NCI-H2171 treated with DMSO at 0.1 percent for 48 hours (cell line): ENCODE measurements around the gene ABO.
"Not testable (repeated sequence)": the region's sequence is repeated elsewhere in the genome, so short reads cannot be mapped to it uniquely, and the experiment has no call there.

Experiments used
- DNase-seq: peaks from one replicate; lab custom pipeline; 2025; lab: John Stamatoyannopoulos, UW

Gene ABO

DNA sequence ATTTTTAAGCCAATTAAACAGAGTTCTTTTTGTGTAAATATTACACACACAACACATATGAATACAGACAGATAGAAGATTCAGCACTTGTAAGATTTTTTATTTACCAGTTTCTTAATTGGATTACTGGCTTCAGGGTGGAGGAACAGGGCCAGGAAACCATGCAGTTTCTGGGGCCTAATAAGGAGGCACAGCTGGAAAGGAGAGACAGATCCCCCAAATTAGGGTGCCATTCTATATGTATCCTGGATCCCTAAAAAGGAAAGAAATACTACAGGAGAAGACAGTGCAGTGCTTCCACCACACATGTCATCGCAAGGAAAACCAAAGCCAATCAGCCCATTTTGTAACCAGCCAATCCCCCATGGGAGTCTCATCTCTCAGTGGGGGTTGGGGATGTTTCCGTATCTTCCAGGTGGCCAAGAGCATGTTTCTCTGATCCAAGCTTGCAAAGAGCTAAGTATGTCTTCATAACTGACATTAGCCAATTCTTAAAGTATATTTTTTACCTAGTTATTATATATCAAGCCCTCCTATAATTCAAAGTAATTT, 15.8 kb upstream of the ABO start:
- DNase-seq, result no peak

DNA sequence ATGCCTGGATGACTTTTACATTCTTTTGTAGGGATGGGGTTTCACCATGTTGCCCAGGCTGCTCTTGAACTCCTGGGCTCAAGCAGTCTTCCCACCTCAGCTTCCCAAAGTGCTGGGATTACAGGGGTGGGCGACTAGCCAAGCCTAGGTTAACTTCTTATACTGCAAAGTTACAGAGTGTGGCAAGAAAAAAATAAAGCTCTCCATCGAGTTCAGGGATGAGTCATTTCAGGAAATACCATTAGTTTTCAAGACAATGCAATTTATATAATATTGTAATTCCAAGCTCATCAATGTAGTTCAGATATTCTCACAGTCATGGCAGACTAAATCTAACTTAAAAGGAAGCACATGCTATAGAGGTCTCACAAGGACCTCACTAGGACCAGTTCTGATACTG, 11.5 kb upstream of the ABO start:
- DNase-seq, result no peak

DNA sequence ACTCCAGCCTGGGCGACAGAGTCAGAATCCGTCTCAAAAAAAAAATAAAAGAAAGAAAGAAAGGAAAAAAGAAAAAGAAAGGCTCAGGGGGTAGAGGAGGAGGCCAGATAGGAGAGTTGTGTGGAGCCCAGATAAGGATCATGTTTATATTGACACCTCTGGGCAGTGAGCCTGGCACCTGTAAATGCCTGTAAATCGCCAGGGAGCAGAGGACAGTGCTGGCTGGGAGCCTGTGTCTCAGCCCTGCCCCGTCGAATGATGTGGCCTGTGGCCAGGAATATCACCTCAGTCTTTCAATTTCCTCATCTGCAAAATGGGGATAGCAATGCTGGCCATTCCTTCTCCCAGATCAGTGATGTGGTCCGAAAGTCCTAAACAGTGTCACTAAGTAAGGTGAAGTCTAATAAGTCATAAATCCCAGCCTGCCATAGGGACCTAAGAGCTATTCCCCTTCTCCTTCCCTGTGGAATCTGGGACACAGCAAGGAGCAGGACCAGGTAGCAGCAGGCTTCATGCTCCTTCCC, 10.3 kb upstream of the ABO start:
- no peak for DNase-seq

DNA sequence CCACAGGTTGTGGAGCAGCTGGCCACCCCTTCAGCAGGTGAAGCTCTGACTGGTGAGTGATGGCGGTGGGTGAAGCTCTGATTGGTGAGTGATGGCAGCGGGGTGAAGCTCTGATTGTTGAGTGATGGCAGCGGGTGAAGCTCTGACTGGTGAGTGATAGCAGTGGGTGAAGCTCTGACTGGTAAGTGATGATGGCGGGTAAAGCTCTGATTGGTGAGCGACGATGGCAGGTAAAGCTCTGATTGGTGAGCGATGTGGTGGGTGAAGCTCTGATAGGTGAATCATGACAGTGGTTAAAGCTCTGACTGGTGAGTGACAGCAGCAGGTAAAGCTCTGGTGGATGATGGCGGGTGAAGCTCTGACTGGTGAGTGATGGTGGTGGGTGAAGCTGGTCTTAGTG, 9.4 kb upstream of the ABO start:
- DNase-seq, result no peak

DNA sequence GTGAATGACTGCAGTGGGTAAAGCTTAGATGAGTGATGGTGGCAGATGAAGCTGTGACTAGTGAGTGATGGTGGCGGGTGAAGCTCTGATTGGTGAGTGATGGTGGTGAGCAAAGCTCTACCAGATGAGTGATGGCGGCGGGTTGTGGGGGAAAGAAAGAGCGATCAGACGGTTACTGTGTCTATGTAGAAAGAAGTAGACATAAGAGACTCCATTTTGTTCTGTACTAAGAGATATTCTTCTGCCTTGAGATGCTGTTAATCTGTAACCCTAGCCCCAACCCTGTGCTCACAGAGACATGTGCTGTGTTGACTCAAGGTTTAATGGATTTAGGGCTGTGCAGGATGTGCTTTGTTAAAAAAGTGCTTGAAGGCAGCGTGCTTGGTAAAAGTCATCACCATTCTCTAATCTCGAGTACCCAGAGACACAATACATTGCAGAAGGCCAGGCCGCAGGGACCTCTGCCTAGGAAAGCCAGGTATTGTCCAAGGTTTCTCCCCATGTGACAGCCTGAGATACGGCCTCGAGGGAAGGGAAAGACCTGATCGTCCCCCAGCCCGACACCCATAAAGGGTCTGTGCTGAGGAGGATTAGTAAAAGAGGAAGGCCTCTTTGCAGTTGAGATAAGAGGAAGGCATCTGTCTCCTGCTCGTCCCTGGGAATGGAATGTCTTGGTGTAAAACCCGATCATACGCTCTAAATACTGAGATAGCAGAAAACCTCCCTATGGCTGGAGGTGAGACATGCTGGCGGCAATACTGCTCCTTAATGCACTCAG, 8.4 kb upstream of the ABO start:
- not testable (repeated sequence) for DNase-seq

DNA sequence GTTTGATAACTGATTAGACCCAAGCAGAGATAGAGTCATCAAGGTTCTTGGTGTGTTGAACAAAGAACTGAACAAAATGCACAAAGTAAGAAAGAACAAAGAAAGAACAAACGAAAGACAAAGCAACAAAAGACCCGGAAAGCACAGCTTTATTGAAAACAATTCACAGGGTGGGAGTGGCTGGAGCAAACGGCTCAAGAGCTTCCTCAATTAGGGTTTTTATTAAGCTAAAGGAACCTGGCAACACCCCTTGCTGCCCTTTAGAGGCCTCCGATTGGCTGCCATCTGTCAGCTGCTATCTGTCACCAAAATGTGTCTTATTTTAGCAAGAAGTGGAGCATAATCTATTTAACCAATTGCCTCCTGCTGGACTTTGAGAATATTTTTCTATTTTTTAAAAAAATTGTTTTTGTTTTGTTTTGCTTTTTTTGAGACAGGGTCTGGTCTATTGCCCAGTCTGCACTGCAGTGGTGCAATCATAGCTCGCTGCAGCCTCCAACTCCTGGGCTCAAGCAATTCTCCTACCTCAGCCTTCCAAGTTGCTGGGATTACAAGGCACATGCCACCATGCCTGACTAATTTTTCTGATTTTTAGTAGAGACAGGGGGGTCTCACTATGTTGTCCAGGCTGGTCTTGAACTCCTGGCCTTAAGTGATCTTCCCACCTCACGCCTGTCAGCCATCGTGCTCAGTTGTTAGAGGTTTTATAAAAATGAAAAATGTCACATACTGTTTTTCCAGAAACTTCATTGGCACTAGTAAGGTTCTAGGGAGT, 7.7 kb upstream of the ABO start:
- DNase-seq, result no peak

DNA sequence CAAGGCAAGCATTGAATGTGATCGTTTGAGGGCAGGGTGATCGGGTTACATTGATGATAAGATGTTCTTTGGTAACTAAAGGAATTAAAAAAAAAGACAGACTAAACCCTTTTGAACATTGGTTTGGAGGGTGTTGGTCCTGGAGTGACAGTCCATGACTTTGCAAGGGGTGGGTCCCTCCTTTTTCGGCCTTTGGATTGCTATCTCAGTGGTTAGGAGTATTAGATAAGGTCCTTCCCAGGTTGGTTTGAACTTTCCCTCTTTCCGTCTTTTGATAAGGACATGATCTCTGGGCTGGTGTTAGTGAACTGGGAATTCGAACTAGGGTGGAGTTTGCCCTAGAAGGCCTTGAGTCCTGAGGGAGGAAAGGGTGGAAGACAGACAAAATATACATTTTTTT, 5.4 kb upstream of the ABO start:
- DNase-seq, result peak; percentile 42

DNA sequence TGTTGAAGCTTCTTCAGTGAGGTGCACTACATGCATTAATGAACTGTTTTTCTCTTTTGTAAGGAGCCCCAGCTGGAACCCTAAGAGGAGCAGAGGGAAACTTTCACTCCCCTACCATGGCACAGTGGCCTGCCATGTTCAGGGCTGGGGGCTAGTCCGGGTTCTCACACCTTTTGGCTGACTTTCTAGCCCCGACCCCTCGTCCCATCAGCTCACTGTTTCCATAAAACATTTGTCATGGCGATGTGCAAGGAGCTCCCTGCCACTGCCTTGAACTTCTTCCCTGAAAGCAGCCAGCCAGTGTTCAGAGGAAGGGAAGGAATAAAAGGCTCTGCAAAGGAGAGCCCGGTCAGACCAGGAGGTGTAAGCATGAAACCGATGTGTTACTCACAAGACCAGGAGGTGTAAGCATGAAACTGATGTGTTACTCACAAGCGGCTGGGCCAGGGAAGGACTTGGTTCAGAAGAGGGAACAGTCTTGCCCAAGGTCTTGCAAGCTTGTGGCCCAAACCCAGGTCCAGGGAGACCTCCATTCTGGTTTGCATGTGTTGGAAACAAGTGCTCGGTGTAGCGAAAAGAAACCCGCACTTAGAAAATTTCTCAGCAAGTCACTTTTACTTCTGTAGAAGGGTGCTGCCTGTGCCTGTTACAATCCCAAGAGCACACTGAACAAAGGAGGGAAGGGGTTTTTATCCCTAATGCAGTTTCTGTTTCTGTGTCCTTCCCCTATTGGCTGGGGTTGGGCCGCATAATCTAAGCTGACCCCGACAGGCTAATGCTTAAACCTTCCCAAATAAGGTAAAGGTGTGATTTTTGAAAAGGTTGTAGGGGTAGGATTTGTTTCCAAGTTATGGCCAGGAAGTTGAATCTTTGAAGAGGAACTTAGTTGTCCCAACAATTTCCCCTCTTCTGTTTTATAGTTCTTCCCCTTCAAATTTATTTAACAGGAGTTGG, 3.4 kb upstream of the ABO start:
- no peak for DNase-seq

DNA sequence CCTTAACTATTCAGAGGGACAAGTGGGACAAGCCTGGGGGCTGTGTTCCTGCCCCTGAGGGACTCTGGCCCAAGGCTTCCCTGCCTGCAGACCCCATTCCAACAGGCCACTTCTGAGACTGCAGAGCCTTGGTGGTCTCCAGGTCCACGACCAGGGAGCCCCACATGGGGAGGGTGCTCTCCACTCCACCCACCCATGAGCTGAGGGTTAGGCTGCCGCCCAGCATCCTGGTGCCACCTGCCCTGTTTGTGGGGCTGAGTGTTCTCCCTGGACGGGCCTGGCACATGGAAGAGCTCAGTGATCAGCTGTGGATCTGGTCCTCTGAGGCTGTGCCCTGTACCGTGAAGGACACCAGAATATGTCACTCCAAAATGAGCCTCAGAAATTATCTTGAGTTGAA, 2.5 kb upstream of the ABO start:
- DNase-seq, result no peak

DNA sequence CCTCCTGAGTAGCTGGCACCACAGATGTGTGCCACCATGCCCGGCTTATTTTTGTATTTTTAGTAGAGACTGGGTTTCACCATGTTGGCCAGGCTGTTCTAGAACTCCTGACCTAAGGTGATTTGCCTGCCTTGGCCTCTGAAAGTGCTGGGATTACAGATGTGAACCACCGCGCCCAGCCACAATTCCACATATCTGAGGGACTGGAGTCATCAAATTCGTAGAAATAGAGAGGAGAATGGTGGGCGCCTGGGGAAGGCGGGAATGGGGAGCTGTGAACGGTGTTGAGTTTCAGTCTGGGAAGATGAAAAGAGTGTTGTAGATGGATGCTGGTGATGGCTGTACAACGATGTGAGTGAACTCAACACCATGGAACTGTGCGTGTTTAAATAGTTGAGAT, 1.9 kb upstream of the ABO start:
- no peak for DNase-seq

DNA sequence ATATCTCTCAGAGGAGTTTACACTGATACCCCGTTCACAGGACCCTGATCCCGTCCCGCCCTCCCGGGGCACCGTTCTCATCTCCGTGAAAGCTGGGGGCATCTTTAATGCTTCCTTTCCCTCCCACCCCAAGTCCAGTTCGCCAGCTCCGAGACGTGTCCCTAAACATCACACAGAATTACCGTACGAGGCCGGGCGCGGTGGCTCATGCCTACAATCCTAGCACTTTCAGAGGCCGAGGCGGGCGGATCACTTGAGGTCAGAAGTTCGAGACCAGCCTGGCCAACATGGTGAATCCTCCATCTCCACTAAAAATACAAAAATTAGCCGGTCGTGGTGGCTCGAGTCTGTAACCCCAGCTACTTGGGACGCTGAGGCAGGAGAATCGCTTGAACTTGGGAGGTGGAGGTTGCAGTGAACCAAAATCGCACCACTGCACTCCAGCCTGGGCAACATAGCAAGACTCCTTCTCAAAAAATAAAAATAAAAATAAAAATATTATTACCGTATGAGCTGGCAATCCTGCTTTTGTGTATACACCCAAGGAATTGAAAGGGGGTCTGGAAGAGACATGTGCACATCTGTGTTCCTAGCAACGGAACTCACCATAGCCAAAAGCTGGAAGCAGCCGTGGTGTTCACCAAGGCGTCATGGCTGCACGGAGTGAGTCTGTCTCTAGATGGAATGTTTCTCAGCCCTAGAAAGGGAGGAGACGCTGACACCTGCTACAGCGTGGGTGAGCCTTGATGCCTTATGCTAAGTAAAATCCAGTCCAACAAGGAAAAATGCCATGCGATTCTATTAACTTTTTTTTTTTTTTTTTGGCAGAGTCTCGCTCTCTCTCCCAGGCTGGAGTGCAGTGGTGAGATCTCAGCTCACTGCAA, 1.2 kb upstream of the ABO start:
- DNase-seq, result no peak

DNA sequence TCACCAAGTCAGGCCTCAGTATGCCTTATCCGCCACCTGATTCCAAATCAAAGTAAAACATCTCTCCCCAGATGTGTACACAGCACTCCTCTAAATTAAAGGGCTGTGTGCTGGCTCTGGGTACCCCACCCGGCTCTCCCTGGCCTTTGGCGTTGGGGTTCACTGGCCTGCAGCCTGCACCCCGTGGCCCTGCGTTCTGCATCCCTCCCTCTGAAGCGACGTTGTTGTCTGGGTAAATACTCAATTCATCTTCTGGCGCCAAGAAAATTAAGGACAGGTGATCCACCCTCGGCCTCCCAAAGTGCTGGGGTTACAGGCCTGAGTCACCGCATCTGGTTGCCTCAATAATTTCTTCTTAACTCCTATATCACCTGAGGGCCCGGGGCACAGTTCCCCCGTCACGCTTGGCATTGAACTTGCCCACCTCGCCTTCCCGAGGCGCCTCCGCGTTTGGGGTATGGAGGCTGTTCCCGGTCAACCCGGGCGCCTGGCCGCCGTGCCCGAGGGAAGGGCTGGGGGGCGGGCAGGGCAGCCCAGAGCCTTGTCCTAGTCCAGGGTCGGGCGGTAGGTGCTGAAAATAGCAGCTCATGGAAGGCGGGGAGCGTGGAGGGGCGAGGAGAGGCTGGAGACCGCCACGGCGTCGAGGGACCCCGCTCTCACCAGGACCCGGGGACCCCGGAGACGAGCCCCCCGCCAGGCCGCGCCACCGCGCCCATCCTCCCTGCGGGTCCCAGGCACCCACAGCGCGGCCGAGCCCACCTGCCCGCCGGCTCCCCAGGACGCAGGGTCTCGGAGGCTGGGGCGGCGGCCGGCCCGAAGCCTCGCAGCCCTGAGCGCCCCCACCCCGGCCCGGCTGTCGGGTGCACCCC, 531 bp downstream of the ABO start:
- no peak for DNase-seq

DNA sequence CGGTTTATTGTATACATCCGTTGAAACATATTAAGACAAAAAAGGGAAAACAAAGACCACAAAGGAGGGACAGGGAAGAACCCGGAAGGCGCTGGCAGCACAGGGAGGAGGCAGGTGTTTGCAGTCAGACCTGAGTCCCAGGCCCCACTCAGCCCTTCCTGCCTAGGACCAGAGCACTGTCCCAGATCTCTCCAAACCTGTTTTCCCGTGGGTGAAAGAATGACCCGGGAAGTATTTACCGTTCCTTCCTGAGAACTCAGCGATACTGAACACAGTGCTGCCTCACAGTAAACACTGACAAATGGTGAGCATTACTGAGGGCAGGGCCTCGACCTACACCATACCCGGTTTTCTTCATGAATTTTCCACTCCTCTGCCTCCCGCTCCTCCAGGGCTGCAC, 1.2 kb downstream of the ABO start:
- no peak for DNase-seq

DNA sequence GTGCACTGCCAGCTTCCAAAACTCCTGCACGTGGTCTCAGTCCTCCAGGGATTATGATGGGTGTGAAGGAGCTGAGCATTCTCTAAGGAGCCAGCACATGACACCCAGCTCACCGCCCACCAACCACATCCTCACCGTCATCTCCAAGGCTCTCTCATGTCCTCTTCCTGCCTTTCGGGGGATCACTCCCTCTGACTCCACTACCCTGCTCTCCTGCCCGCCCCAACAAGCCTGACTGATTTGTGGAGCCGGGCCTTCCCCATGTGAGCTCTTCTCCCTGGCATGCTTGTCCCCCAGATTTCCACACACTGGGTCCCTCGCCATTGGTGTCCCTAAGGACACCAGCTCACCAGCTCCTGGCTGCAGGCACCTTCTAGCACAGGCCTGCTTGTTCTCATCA, 1.9 kb downstream of the ABO start:
- DNase-seq, result no peak

DNA sequence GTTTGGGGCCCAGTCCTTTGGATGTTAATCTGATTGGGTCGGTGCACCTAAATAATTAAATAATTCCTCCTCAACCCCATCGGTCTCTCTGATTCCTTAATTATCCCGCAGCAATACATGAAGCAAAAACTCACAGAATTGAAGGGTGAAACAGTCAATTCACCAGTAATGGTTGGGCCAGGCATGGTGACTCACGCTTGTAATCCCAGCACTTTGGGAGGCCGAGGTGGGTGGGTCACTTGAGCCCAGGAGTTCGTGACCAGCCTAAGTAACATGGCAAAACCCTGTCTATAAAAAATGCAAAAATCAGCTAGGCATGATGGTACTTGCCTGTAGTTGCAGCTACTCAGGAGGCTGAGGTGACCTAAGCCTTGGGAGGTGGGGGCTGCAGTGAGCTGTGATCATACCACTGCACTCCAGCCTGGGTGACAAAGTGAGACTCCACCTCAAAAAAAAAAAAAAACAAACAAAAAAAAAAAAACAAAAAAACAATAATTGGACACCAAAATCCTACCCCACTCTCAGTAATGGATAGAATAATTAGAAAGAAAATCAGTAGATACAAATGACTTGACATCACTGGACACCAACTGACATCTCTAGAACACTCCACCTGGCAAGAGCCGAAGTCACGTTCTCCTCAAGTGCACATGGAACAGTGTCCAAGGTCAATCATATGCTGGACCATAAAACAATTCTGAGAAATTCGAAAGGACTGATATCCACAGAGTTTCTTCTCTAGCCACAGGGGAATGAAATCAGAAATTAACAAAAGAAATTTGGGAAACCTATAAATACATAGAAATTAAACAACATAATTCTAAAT, 5.3 kb downstream of the ABO start:
- DNase-seq, result no peak

DNA sequence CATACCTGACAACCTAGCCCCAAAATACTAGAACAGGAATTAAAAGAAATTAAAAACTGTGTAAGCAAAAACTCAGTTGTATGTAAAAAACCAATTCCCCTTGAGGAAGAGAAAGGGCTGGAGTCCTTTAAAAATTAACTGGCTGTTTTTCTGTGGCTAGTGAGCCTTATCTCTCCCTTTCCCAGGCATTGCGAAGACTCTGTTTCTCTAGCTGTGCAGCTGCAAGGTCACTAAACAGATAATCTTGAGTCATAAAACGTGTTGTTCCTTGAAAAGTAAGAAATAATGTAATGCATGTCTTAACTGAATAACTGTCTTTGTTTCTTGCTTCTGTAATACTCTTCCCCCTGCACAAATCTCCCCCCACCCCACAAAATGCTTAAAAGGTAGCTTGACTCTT, 5.9 kb downstream of the ABO start:
- not testable (repeated sequence) for DNase-seq

DNA sequence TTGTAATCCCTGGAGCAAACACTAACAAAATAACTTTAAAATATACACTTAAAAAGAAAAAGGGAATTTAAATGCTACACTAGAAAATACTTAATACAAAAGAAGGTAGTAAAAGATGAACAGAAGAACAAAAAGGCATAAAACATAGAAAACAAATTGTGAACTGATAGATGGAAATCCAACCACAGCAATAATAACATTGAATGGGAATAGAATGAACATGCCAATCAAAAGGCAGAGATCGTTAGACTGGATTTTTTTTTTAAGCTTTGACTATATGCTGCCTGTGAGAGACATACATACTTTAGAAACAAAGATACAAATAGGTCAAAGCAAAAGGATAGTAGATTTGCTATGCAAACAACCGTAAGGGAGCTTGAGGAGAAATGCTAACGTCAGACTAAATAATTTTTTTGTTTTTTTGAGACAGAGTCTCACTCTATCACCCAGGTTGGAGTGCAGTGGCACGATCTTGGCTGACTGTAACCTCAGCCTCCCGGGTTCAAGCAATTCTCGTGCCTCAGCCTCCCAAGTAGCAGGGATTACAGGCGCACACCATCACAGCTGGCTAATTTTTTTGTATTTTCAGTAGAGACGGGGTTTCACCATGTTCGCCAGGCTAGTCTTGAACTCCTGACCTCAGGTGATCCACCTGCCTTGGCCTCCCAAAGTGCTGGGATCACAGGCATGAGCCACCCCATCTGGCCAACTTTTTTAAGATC, 6.5 kb downstream of the ABO start:
- no peak for DNase-seq

DNA sequence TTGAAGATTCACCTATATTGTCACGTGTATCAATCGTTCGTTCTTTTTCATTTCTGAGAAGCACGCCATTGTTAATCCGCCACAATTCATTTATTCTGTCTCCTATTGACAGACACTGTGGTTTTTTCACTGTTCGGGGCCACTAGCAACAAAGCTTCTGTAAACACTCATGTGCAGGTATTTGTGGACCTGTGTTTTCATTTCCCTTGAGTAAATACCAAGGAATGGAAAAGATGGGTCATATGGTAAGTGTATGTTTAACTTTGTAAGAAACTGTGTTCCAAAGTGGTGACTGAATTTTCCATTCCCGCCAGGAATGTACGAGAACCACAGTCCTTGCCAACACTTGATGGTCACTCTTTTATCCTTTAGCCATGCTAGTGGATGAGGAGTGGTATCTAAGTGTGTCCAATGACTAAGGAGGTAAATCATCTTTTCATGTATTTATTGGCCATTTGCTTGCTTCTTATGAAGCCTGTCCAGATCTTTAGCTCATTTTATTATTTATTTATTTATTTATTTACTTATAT, 10.7 kb downstream of the ABO start:
- no peak for DNase-seq
